ENCODE results near the gene LRRC8B. TPM values are rescaled to one million over a fixed set of nuclear protein-coding genes. Genes with fewer than 3 reads are reported as not detected.

Gene LRRC8B
- total RNA-seq, 1 donor = 1.4 TPM

- H3K4me3 ChIP-seq (ENCODE audit: insufficient read depth, low read length) = no peak overlapping the region
- H3K36me3 ChIP-seq (ENCODE audit: insufficient read depth, low read length) = no peaks in the 10 kb centered on the region
- no peaks in the 10 kb centered on the region for H3K9me3 ChIP-seq (ENCODE audit: low read depth, low read length)
- no peaks in the 10 kb centered on the region for H3K79me2 ChIP-seq (ENCODE audit: insufficient read depth, low read length)
- no peaks in the 10 kb centered on the region for H3K4me1 ChIP-seq (ENCODE audit: insufficient read depth, low read length)
- H2AFZ ChIP-seq (ENCODE audit: low read length) = peak overlapping the region; percentile 39
- no peak for TF ChIP-seq CTCF (IDR thresholded peaks at IDR 0.05; ENCODE audit: extremely low read depth, low read depth, low read length)
- no peaks in the 10 kb centered on the region for H3K27me3 ChIP-seq (ENCODE audit: insufficient read depth, low read length)
- no peak for DNase-seq (ENCODE audit: insufficient read length, low spot score, missing footprints)
- H3K4me2 ChIP-seq (ENCODE audit: insufficient read depth, low read length) = peak overlapping the region; percentile 1
- H3K27ac ChIP-seq (ENCODE audit: low read depth, low read length) = no peak overlapping the region
- no peaks in the 10 kb centered on the region for H4K20me1 ChIP-seq (ENCODE audit: insufficient read depth, low read length)
Observed at GRCh38 chr1:89567797-89568196, 43.2 kb downstream of the LRRC8B start.

- H4K20me1 ChIP-seq (ENCODE audit: insufficient read depth, low read length) = no peaks in the 10 kb centered on the region
- H2AFZ ChIP-seq (ENCODE audit: low read length) = no peak overlapping the region
- no peaks in the 10 kb centered on the region for H3K9me3 ChIP-seq (ENCODE audit: low read depth, low read length)
- TF ChIP-seq CTCF (IDR thresholded peaks at IDR 0.05; ENCODE audit: extremely low read depth, low read depth, low read length) = no peak
- no peaks in the 10 kb centered on the region for H3K27me3 ChIP-seq (ENCODE audit: insufficient read depth, low read length)
- H3K4me2 ChIP-seq (ENCODE audit: insufficient read depth, low read length) = no peak overlapping the region
- H3K4me1 ChIP-seq (ENCODE audit: insufficient read depth, low read length) = no peaks in the 10 kb centered on the region
- no peak for DNase-seq (ENCODE audit: insufficient read length, low spot score, missing footprints)
- H3K79me2 ChIP-seq (ENCODE audit: insufficient read depth, low read length) = no peaks in the 10 kb centered on the region
- no peaks in the 10 kb centered on the region for H3K36me3 ChIP-seq (ENCODE audit: insufficient read depth, low read length)
- H3K4me3 ChIP-seq (ENCODE audit: insufficient read depth, low read length) = no peak overlapping the region
- no peak overlapping the region for H3K27ac ChIP-seq (ENCODE audit: low read depth, low read length)
Observed at GRCh38 chr1:89573410-89573809, 48.8 kb downstream of the LRRC8B start.

- DNase-seq (ENCODE audit: insufficient read length, low spot score, missing footprints) = no peak
- H3K36me3 ChIP-seq (ENCODE audit: insufficient read depth, low read length) = no peaks in the 10 kb centered on the region
Observed at GRCh38 chr1:89574621-89575020, 50.0 kb downstream of the LRRC8B start.

GRCh38 chr1:89575207-89575606, 50.6 kb downstream of the LRRC8B start:
- H3K36me3 ChIP-seq (ENCODE audit: insufficient read depth, low read length) = no peaks in the 10 kb centered on the region
- H3K27me3 ChIP-seq (ENCODE audit: insufficient read depth, low read length) = no peaks in the 10 kb centered on the region
- no peaks in the 10 kb centered on the region for H3K79me2 ChIP-seq (ENCODE audit: insufficient read depth, low read length)
- no peak for DNase-seq (ENCODE audit: insufficient read length, low spot score, missing footprints)
- no peak overlapping the region for H2AFZ ChIP-seq (ENCODE audit: low read length)
- H3K27ac ChIP-seq (ENCODE audit: low read depth, low read length) = no peak overlapping the region
- no peak overlapping the region for H3K4me3 ChIP-seq (ENCODE audit: insufficient read depth, low read length)
- TF ChIP-seq CTCF (IDR thresholded peaks at IDR 0.05; ENCODE audit: extremely low read depth, low read depth, low read length) = no peak
- no peaks in the 10 kb centered on the region for H3K9me3 ChIP-seq (ENCODE audit: low read depth, low read length)
- no peaks in the 10 kb centered on the region for H4K20me1 ChIP-seq (ENCODE audit: insufficient read depth, low read length)
- H3K4me1 ChIP-seq (ENCODE audit: insufficient read depth, low read length) = no peaks in the 10 kb centered on the region
- no peak overlapping the region for H3K4me2 ChIP-seq (ENCODE audit: insufficient read depth, low read length)

More at GRCh38 chr1:89574621-89575020, 50.0 kb downstream of the LRRC8B start:
- Histone ChIP-seq H3K27ac (ENCODE audit: low read depth, low read length) (no peak overlapping the region), H3K9me3 (ENCODE audit: low read depth, low read length) (no peaks in the 10 kb centered on the region), H3K4me1 (ENCODE audit: insufficient read depth, low read length) (no peaks in the 10 kb centered on the region), H4K20me1 (ENCODE audit: insufficient read depth, low read length) (no peaks in the 10 kb centered on the region), H3K4me2 (ENCODE audit: insufficient read depth, low read length) (no peak overlapping the region), H3K79me2 (ENCODE audit: insufficient read depth, low read length) (no peaks in the 10 kb centered on the region), H2AFZ (ENCODE audit: low read length) (no peak overlapping the region), H3K4me3 (ENCODE audit: insufficient read depth, low read length) (no peak overlapping the region), H3K27me3 (ENCODE audit: insufficient read depth, low read length) (no peaks in the 10 kb centered on the region)
- no peak for TF ChIP-seq CTCF (IDR thresholded peaks at IDR 0.05; ENCODE audit: extremely low read depth, low read depth, low read length)
